IMR-90 (cell line): ENCODE measurements around the gene ATG12.

Experiments
- BHLHE40 ChIP-seq: fragments of 150-350 bp; IDR thresholded peaks from 2 replicates; pipeline ENCODE4 v1.6.1; 2016; ENCODE audit warnings: mild to moderate bottlenecking, low read depth, low read length
- CEBPB ChIP-seq: IDR thresholded peaks from 2 replicates; pipeline ENCODE4 v1.6.1; 2012; ENCODE audit warnings: low read depth, low read length, improper control_type of control experiment
- CTCF ChIP-seq: conservative IDR thresholded peaks from 2 replicates; pipeline ENCODE4 v1.5.1; 2012; ENCODE audit warnings: mild to moderate bottlenecking, low read depth, low read length, improper control_type of control experiment
- ELK1 ChIP-seq: fragments of 150-350 bp; IDR thresholded peaks from 2 replicates; pipeline ENCODE4 v1.6.1; 2016; ENCODE audit warnings: low read depth, mild to moderate bottlenecking, low read length, moderate library complexity, borderline replicate concordance
- MXI1 ChIP-seq: IDR thresholded peaks from 2 replicates; pipeline ENCODE4 v1.6.1; 2012; ENCODE audit warnings: low read depth, mild to moderate bottlenecking, low read length, moderate library complexity, borderline replicate concordance
- SMC3 ChIP-seq: fragments of 150-350 bp; IDR thresholded peaks from 2 replicates; pipeline ENCODE4 v1.6.1; 2016; ENCODE audit warnings: low read depth, mild to moderate bottlenecking, antibody characterized with exemption, low read length, moderate library complexity

- TF ChIP-seq CTCF (no peak), MXI1 (no peak), SMC3 (no peak), BHLHE40 (no peak), ELK1 (no peak), CEBPB (no peak)
Observed at GRCh38 chr5:115854139-115854538, 12.8 kb upstream of the ATG12 start.
